SK-MEL-5 (cell line): ENCODE measurements around the gene CDC14B. TPM values are rescaled to one million over a fixed set of nuclear protein-coding genes. Genes with fewer than 3 reads are reported as not detected.
A peak's percentile ranks its signal among the peaks of the same experiment; 100 is the strongest.
"Not testable (repeated sequence)": the region's sequence is repeated elsewhere in the genome, so short reads cannot be mapped to it uniquely, and the experiment has no call there.

Experiments used
- DNase-seq: peaks from one replicate; pipeline ENCODE4 v3.0.0-alpha.2; 2016; ENCODE audit warnings: low read depth, low spot score
- in situ Hi-C: cut with HindIII; loops from 2 replicates; pipeline ENCODE4 v1.10.0; 2016; ENCODE audit warnings: low sequenced_read_pairs, high pct_unique_total_duplicates, low pct_unique_long_range_greater_than_20kb
- total RNA-seq: library from RNA; depleted of rRNA; stranded (reverse); fragments of >200 nt; shearing (Covaris generic); gene quantifications from 2 replicates; pipeline ENCODE4 v1.2.3, GENCODE V29; 2014

CDC14B gene
- total RNA-seq, 1 experiment from 2014 or later: 12.1 TPM

DNA sequence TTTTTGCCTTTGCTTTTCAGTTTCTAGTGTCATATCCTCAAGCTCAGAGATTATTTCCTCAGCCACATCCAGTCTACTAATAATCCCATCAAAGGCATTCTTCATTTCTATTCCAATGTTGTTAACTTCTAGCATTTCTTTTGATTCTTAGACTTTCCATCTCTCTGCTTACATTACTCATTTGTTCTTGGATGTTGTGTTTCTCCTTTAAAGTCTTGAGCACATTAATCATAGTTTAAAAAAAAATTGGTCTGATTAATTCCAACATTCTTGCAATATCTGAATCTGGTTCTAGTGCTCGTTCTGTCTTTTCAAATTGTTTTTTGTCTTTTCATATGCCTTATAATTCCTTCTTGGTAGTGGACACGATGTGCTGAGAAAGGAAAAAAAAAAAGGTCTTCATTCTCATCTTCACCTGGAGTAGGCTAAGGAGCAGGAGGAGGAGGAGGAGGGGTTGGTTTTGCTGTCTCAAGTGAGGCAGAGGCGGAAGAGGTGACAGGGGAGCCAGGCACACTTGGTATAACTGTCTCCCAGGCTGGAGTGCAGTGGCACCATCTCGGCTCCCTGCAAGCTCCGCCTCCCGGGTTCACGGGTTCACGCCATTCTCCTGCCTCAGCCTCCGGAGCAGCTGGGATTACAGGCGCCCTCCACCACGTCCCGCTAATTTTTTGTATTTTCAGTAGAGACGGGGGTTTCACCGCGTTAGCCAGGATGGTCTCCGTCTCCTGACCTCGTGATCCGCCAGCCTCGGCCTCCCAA lies 19.1 kb upstream of the CDC14B start:
- in situ Hi-C loops: no loop called here
- no peak for DNase-seq

DNA sequence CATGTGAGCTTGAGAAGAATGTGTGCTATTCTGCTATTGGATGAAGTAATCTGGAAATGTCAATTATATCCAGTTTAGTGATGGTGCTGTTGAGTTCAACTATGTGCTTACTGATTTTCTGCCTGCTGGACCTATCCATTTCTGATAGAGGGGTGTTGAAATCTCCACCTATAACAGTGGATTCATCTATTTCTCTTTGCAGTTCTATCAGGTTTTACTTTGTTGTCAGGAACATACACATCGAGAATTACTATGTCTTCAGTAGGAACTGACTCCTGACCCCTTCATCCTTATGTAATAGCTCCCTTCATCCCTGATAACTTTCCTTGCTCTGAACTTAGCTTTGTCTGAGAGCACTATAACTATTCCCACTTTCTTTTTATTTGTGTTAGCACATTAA lies 16.7 kb upstream of the CDC14B start:
- in situ Hi-C loops: no loop called here
- DNase-seq: no peak

DNA sequence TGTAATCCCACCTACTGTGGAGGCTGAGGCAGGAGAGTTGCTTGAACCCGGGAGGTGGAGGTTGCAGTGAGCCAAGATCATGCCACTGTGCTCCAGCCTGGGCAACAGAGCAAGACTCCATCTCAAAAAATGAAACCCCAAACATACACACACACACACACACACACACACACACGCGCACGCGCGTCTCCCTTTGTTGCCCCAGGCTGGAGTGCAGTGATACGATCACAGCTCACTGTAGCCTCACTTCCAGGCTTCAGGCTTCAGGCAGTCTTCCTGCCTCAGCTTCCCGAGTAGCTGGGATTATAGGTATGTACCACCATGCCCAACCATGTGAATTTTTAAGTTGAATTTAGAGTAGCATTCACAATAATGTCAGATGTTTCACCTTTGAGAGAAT lies 13.9 kb upstream of the CDC14B start:
- in situ Hi-C loops, DNase-seq: not testable (repeated sequence)

GRCh38 chr9:96626912-96627311 lies 7.3 kb upstream of the CDC14B start:
- no peak for DNase-seq
- in situ Hi-C loops: no loop called here

GRCh38 chr9:96621618-96622017 lies 2.0 kb upstream of the CDC14B start:
- in situ Hi-C loops: no loop called here
- no peak for DNase-seq

DNA sequence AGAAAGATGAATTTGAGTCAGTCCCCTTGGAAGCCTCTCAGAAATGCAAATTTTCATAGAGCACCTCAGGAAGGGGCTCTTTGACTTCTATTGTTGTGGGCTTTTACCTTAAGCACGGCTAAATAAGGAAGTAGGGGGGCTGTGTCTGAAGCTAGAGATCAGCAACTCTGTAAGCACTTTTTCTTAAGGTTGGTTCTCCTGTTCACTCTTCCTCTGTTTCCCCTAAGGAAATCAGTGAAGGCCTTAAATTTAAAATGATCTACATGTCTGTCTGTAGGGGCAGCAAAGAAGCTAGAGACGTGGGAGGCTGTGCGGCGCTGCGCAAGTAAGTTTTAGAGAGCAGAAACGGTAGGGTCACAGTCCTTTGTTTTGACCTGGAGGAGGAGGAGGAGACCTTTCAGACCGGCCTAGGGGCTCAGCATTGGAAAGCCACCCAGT lies 1.2 kb upstream of the CDC14B start:
- no peak for DNase-seq
- in situ Hi-C loops: no loop called here

GRCh38 chr9:96620181-96620514 lies 505 bp upstream of the CDC14B start:
- no peak for DNase-seq
- in situ Hi-C loops: no loop called here

DNA sequence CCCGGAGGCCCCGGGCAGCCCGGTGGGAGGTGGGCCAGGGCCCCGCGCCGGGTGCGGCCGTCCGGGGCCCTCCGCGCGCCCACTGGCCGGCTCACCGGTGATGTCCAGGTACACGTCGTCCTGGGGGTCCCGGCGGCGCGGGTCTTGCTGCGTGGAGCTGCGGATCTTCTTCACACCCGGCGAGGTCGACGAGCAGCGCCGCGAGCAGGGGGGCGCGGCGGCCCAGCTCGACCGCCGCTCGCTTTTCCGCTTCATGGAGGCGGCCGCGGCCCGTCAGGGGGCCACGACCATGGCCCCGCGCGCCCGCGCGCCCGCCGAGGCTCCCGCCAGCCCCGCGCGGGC lies 548 bp downstream of the CDC14B start:
- in situ Hi-C loops: no loop called here

GRCh38 chr9:96618209-96619123 lies 1.2 kb downstream of the CDC14B start:
- DNase-seq: no peak
- in situ Hi-C loops: no loop called here

More for the DNA sequence above, 548 bp downstream of the CDC14B start:
- DNase-seq: no peak

- in situ Hi-C loops: no loop called here
These were observed 2.0 kb downstream of the CDC14B start for GRCh38 chr9:96617439-96618185.

DNA sequence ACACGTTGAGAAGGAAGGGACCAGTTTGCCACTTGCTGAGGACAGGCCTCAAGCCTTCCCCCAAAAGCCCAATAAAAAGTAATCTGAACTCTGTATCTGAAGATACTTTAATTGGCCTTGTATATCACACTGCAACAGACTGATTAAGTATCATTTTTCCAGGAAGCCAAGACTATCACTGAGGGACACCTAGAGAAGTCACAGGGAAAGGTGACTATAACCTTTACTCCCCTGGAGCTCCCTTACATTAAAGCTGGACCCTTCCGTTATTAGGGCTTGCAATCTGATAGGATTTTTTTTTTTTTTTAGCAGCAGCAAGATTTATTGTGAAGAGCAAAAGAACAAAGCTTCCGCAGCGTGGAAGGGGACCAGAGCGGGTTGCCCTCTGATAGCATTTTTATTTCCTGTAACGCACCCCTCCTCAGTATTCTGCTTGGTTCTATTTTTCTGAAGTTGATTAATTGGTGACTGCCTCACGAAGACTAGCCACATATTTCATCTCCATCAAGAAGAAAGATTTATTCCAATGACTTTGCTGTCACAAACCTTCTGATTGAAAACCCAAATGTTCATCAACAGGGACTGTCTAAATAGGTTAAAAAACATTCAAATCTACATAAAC lies 2.7 kb downstream of the CDC14B start:
- in situ Hi-C loops: no loop called here
- no peak for DNase-seq

More at GRCh38 chr9:96617439-96618185, 2.0 kb downstream of the CDC14B start:
- DNase-seq: no peak

DNA sequence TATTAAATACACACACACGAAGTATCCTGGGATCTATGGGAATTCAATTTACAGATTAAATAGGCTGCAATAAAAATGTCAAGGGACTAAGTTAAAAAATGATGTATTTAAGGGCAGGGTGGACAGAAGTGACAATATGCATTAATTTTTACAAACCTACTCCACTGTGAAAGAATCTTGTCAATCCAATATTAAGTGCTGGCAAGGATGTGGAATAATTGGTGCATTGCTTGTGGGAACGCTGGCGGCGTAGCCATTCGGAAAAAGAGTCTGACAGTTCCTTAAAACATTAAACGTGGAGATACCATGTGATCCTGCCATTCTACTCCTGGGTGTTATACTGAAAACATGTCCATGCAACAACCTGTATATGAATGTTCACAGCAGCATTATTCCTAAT lies 4.2 kb downstream of the CDC14B start:
- in situ Hi-C loops: no loop called here
- no peak for DNase-seq

- DNase-seq, in situ Hi-C loops: not testable (repeated sequence)
These were observed 5.0 kb downstream of the CDC14B start for GRCh38 chr9:96614664-96615063.

- in situ Hi-C loops: no loop called here
- DNase-seq: no peak
These were observed 6.6 kb downstream of the CDC14B start for GRCh38 chr9:96612966-96613589.

DNA sequence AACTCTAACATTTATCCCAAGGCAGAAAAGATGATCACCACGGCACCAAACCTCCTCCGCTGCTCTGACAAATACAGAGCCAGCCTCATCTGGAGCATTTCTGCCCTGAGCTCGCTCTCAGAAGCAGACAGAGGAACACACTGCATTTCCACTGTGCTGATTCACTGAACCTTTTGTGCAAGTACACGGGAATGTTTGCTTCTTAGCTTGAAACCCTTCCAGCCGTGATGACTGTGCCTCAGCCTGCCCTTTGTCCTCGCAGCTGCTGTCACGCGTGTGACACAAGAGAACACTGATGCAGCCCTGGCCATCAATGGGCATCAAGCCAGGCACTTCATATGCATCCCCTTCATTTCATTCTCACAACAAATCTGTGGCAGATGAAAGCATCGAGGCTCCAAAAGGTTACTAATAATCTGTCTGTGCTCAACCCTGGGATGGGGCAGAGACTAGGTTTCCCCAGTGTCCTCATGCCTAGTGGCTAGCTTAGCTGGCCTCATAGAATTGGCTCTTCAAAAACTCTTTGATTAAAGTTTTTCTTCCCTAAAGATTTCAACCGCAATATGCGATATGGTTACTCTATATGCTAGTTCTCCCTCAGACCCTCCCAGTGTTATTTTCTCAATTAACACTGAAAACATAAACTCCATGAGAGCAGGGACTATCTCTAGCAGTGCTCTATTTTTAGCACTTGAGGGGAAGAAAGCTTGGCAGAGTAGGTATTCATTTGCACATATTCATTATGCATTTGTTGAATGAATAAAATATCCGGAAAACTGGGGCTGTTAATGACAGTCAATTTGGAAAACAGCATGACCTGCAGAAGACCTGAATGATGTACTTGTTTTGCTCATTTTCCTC lies 7.3 kb downstream of the CDC14B start:
- in situ Hi-C loops: no loop called here
- DNase-seq: peak; percentile 48

DNA sequence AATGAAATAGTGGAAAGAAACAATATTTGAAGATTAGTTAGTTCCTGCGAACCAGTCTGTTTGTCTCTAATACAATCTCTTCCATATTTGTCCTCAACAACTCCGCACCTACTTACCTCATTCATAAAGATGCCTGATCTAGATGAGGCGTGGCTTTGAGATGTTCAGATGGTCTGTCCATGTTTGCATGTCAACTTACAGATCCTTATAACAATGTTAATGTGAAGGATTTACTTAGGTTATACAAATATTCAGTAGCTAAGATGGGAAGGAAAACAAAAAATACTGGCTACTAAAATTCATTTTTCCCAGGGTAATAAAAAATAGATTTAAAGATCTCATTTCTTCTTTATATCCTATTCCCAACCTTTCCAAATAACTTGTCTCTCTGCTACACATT lies 8.3 kb downstream of the CDC14B start:
- in situ Hi-C loops: no loop called here

GRCh38 chr9:96609732-96610131 lies 9.9 kb downstream of the CDC14B start:
- in situ Hi-C loops: no loop called here
- DNase-seq: no peak

More for the DNA sequence above, 8.3 kb downstream of the CDC14B start:
- no peak for DNase-seq
